Ishikawa (cell line): ENCODE measurements around the gene HTR3E.

ENCODE experiments used
- CEBPB ChIP-seq: IDR thresholded peaks from 2 replicates; pipeline ENCODE4 v1.6.1; 2012
- CREB1 ChIP-seq: IDR thresholded peaks from 2 replicates; pipeline ENCODE4 v1.6.1; 2012; ENCODE audit warnings: low read depth
- EP300 ChIP-seq: IDR thresholded peaks from 2 replicates; pipeline ENCODE4 v1.6.1; 2012; ENCODE audit warnings: borderline replicate concordance
- FOXM1 ChIP-seq: IDR thresholded peaks from 2 replicates; pipeline ENCODE4 v1.6.1; 2012; ENCODE audit warnings: low read depth, borderline replicate concordance
- NFIC ChIP-seq: IDR thresholded peaks from 2 replicates; pipeline ENCODE4 v1.6.1; 2012
- RAD21 ChIP-seq: IDR thresholded peaks from 2 replicates; pipeline ENCODE4 v1.6.1; 2012; ENCODE audit warnings: low read depth
- TAF1 ChIP-seq: IDR thresholded peaks from 2 replicates; pipeline ENCODE4 v1.6.1; 2012; ENCODE audit warnings: low read depth, mild to moderate bottlenecking
- TEAD4 ChIP-seq: IDR thresholded peaks from 2 replicates; pipeline ENCODE4 v1.6.1; 2012
- YY1 ChIP-seq: IDR thresholded peaks from 2 replicates; pipeline ENCODE4 v1.6.1; 2012; ENCODE audit warnings: low read depth
- ZBTB7A ChIP-seq: IDR thresholded peaks from 2 replicates; pipeline ENCODE4 v1.6.1; 2012; ENCODE audit warnings: low read depth
- TF ChIP-seq, protein P1 (sequence below): IDR thresholded peaks from 2 replicates; pipeline ENCODE4 v1.6.1; 2012; ENCODE audit warnings: low read depth, mild to moderate bottlenecking
- TF ChIP-seq, protein P2 (sequence below): IDR thresholded peaks from 2 replicates; pipeline ENCODE4 v1.6.1; 2012

DNA sequence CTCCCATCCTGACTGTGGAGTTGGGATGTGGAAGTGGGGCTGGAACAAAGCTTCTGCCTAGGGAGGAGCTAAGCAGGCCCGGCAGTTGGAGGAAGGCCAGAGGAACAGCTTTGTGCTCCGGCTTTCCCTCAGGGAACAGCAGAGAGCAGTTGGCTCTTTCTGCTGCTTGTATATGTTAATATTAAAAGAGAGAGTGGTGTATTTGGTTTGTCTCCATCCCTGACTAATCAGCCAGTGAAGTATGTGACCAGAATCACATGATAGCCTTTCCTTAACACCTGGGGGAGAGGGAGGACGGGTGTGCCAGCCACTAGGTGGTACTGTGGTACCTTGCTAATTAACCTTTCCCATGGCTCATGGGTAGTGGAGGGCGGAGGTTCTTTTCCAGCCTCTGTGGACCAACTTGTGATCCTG, 48.3 kb downstream of the HTR3E start:
- TF ChIP-seq CEBPB (no peak), EP300 (no peak), RAD21 (peak; percentile 75), NFIC (no peak), TEAD4 (no peak), YY1 (no peak), TAF1 (no peak), CREB1 (no peak), ZBTB7A (no peak), FOXM1 (no peak)
- TF ChIP-seq, protein P1, sequence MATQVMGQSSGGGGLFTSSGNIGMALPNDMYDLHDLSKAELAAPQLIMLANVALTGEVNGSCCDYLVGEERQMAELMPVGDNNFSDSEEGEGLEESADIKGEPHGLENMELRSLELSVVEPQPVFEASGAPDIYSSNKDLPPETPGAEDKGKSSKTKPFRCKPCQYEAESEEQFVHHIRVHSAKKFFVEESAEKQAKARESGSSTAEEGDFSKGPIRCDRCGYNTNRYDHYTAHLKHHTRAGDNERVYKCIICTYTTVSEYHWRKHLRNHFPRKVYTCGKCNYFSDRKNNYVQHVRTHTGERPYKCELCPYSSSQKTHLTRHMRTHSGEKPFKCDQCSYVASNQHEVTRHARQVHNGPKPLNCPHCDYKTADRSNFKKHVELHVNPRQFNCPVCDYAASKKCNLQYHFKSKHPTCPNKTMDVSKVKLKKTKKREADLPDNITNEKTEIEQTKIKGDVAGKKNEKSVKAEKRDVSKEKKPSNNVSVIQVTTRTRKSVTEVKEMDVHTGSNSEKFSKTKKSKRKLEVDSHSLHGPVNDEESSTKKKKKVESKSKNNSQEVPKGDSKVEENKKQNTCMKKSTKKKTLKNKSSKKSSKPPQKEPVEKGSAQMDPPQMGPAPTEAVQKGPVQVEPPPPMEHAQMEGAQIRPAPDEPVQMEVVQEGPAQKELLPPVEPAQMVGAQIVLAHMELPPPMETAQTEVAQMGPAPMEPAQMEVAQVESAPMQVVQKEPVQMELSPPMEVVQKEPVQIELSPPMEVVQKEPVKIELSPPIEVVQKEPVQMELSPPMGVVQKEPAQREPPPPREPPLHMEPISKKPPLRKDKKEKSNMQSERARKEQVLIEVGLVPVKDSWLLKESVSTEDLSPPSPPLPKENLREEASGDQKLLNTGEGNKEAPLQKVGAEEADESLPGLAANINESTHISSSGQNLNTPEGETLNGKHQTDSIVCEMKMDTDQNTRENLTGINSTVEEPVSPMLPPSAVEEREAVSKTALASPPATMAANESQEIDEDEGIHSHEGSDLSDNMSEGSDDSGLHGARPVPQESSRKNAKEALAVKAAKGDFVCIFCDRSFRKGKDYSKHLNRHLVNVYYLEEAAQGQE, result no peak
- TF ChIP-seq, protein P2, sequence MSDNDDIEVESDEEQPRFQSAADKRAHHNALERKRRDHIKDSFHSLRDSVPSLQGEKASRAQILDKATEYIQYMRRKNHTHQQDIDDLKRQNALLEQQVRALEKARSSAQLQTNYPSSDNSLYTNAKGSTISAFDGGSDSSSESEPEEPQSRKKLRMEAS, result peak; percentile 36; the same call in 1 of the 2 replicates
